ENCODE data around the gene FCRLA. TPM values are rescaled to one million over a fixed set of nuclear protein-coding genes. Genes with fewer than 3 reads are reported as not detected.

FCRLA gene
- total RNA-seq, 1 experiment from 2014 or later, result 0.25 TPM

Other genes starting within 250 kb of the FCRLA start
- 0.52 TPM for gene FCGR2A, start 201.8 kb upstream of the FCRLA start, total RNA-seq (2021; ENCODE audit: unreplicated experiment)
- gene HSPA6, start 182.7 kb upstream of the FCRLA start, total RNA-seq (2021; ENCODE audit: unreplicated experiment), result not detected
- 0.17 TPM for gene FCGR3A, start 157.4 kb upstream of the FCRLA start, total RNA-seq (2021; ENCODE audit: unreplicated experiment)
- not detected for gene FCGR3B, start 76.1 kb upstream of the FCRLA start, total RNA-seq (2021; ENCODE audit: unreplicated experiment)
- gene FCGR2B, start 44.1 kb upstream of the FCRLA start, total RNA-seq (2021; ENCODE audit: unreplicated experiment), result not detected
- 1.0 TPM for gene FCRLB, start 14.3 kb downstream of the FCRLA start, total RNA-seq (2021; ENCODE audit: unreplicated experiment)
- 31.6 TPM for gene DUSP12, start 42.6 kb downstream of the FCRLA start, total RNA-seq (2021; ENCODE audit: unreplicated experiment)
- gene ATF6, start 59.1 kb downstream of the FCRLA start, total RNA-seq (2021; ENCODE audit: unreplicated experiment), result 20.9 TPM